GM12801 (cell line): ENCODE measurements around the gene HIVEP2.

ENCODE experiments used
- TF ChIP-seq, protein P1 (sequence below): IDR thresholded peaks from one replicate; pipeline ENCODE4 v1.5.1; 2011; ENCODE audit warnings: control low read depth; ENCODE audit not compliant: insufficient read length; ENCODE audit errors: extremely low read depth

Gene HIVEP2

DNA sequence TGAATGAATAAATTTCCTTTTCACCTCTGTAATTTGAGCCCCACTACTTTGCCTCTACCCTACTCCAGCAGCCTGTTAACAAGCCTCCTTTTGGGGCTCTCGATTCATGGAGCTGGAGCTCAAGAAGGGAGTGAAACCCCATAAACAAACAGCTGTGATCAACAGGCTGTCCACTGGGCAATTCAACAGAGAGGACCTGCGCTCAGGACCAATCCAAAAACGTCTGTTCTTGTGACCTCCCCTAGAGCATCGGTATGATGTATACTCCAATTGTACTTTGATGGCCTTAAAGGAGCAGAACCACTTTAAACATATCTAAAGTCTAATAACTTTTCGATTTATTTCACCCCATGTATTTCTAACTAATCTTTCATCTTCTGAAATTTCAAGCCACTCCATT is 37.4 kb downstream of the HIVEP2 start:
- TF ChIP-seq, protein P1, sequence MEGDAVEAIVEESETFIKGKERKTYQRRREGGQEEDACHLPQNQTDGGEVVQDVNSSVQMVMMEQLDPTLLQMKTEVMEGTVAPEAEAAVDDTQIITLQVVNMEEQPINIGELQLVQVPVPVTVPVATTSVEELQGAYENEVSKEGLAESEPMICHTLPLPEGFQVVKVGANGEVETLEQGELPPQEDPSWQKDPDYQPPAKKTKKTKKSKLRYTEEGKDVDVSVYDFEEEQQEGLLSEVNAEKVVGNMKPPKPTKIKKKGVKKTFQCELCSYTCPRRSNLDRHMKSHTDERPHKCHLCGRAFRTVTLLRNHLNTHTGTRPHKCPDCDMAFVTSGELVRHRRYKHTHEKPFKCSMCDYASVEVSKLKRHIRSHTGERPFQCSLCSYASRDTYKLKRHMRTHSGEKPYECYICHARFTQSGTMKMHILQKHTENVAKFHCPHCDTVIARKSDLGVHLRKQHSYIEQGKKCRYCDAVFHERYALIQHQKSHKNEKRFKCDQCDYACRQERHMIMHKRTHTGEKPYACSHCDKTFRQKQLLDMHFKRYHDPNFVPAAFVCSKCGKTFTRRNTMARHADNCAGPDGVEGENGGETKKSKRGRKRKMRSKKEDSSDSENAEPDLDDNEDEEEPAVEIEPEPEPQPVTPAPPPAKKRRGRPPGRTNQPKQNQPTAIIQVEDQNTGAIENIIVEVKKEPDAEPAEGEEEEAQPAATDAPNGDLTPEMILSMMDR, result no peak

- TF ChIP-seq, protein P1, result no peak
These were observed 38.0 kb downstream of the HIVEP2 start for GRCh38 chr6:142906945-142907470.

DNA sequence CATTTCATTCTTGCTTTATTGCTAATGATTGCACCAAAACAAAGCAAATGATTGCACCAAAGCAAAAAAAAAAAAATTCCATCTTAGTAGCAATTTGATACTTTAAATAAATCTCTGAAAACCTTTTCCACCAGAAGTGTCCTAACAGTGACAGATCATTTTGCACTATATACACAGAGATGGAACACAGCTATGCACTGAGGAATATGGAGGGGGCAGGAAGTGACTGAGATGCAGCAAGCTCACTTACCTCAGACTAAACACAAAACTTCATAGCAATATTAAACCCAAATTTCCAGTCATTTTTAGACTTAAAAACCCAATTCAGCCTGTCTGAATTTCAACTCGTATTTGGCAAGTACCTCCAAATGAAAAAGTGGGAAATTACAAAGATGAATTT is 41.2 kb downstream of the HIVEP2 start:
- TF ChIP-seq, protein P1, result no peak

- TF ChIP-seq, protein P1, result no peak
These were observed 42.3 kb downstream of the HIVEP2 start for GRCh38 chr6:142902636-142903053.

DNA sequence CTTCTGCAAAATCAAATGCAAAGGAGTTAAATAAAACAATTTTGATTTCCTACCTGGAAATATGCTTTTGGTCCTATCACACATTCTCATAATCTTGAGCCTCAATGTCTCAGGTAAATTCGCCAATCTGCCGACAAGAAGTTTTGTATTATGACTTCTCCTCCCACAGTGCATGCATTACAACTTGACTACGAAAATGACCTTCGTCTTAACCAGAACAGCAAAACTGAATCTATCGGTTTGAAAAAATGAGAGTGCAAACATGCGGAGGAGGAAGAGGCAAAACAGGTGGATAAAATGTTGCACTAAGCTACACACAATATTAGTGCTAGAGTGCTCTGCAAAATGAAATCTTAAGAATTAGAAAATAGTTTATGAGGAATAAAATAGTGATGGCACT is 43.4 kb downstream of the HIVEP2 start:
- TF ChIP-seq, protein P1, result no peak

DNA sequence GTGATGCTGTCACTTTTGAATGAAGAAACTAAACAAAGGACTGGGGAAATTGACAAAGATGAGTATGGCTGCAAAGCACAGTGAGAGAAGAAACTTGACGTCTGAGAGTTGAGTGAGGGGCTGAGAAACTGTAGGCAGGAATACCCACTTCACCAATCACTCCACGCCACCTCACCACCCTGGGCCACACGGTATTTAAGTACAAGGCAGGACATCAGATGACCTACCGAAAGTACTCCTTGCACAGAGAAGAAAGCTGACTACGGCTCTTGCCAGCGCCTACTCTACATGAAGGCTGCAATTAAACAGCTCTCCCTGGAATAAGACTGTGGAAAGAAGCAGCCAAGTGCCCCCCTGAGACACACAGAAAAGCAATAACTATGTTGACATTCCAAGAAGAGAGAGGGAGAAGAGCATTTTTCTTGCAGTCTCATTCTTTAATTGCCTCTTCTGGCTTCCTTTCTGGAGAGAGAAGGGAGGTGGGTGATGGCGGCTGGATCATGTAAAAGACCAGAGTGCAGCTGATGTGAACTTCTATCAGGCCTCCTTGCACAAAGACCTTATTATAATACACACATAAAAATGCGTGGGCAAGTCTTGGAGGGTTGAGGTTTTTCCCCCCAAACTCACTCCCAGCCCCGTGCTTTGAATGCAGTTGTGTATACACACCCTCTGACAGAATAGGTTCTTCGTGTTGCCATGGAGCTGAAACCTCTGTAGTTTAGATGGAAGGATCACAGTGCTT is 44.6 kb downstream of the HIVEP2 start:
- TF ChIP-seq, protein P1, result no peak

DNA sequence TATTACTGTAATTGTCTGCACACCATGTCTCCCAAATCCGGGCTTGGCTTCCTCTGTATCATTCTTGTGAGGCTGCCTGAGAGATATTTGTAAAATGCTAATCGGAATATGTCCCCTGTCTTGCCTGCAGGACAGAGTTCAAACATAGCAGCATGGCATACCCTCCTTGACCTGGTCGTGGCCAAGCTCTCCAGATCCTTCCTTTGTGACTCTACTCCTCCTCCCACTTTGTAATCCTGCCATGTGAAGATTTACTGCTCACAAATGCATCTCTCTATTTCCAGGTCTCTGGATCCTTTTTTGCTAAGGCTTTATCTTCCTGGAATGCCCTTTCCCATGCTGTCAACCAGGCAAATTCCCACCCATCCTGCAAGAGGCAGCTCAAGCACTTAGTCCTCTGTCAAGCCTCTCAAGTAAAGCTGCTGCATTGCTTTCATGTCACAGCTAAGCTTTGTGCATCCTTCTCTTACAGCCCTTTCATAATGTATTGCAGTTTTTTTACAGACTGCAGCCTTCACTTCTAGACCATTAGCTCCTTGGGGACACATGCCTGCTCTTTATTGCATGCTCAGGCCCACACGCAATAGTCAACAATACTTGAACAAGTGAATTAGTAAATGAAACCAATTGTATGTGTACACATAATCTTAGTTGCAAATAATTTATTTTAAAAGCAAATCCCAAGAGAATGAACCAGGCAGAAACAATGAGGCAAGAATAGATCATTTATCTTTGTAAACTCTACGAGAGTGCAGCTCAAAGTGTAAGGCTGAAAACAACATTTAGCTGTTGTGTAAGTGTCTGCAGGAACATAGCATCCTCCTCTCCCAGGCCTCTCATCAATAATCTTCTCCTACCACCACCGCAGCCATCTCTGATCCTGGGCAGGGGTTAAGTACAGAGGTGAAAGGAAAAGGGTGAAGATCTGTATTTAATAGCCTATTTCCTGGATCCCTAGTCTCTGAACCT is 45.8 kb downstream of the HIVEP2 start:
- TF ChIP-seq, protein P1, result no peak
